ACC112 (cell line): ENCODE results near the gene UGGT1.
"Not testable (repeated sequence)": the region's sequence is repeated elsewhere in the genome, so short reads cannot be mapped to it uniquely, and the experiment has no call there.

Experiments
- H2AFZ ChIP-seq: fragments of 200-600 bp; sonication (generic); one replicate; pipeline ENCODE4 v1.6.0; 2017; ENCODE audit warnings: antibody characterized with exemption, low read length; ENCODE audit not compliant: unreplicated experiment
- H3K27ac ChIP-seq: fragments of 200-600 bp; sonication (generic); 2 replicates; pipeline ENCODE4 v1.5.1; 2014; ENCODE audit warnings: low read depth, mild to moderate bottlenecking, antibody characterized with exemption, low read length, moderate library complexity
- H3K27me3 ChIP-seq: fragments of 200-600 bp; sonication (generic); 2 replicates; pipeline ENCODE4 v1.6.1; 2014; ENCODE audit warnings: mild to moderate bottlenecking, antibody characterized with exemption, low read length, moderate library complexity, mixed read lengths; ENCODE audit not compliant: insufficient read depth
- H3K36me3 ChIP-seq: fragments of 200-600 bp; sonication (generic); 2 replicates; pipeline ENCODE4 v1.6.1; 2016; ENCODE audit warnings: mild to moderate bottlenecking, antibody characterized with exemption, low read length, moderate library complexity, mixed read lengths; ENCODE audit not compliant: insufficient read depth
- H3K4me1 ChIP-seq: fragments of 200-600 bp; sonication (generic); one replicate; pipeline ENCODE4 v1.6.1; 2016; ENCODE audit warnings: low read length, mixed read lengths; ENCODE audit not compliant: insufficient read depth, unreplicated experiment, control insufficient read depth
- H3K4me3 ChIP-seq: fragments of 200-600 bp; sonication (generic); 2 replicates; pipeline ENCODE4 v1.5.1; 2014; ENCODE audit warnings: mild to moderate bottlenecking, low read depth, low read length
- H3K79me2 ChIP-seq: fragments of 200-600 bp; sonication (generic); one replicate; pipeline ENCODE4 v1.6.0; 2016; ENCODE audit warnings: low read length; ENCODE audit not compliant: control insufficient read depth, unreplicated experiment, insufficient read depth

UGGT1 gene

GRCh38 chr2:128196471-128196931 is 105.5 kb downstream of the UGGT1 start:
- H3K36me3 ChIP-seq = peaks cover 7% of the 10 kb centered on the region; the same call in 1 of the 2 replicates
- no peak overlapping the region for H3K4me3 ChIP-seq
- H3K27me3 ChIP-seq = no peaks in the 10 kb centered on the region
- no peak overlapping the region for H3K27ac ChIP-seq
- no peaks in the 10 kb centered on the region for H3K4me1 ChIP-seq
- no peaks in the 10 kb centered on the region for H3K79me2 ChIP-seq
- no peak overlapping the region for H2AFZ ChIP-seq

- Histone ChIP-seq H3K27me3 (no peaks in the 10 kb centered on the region), H3K4me1 (no peaks in the 10 kb centered on the region), H3K27ac (no peak overlapping the region), H3K79me2 (no peaks in the 10 kb centered on the region), H3K4me3 (no peak overlapping the region), H2AFZ (no peak overlapping the region), H3K36me3 (peaks cover 7% of the 10 kb centered on the region; the same call in 1 of the 2 replicates)
Observed at GRCh38 chr2:128197059-128197458, 106.1 kb downstream of the UGGT1 start.

- Histone ChIP-seq H3K4me1 (peaks cover 4% of the 10 kb centered on the region), H3K4me3 (no peak overlapping the region), H3K27me3 (no peaks in the 10 kb centered on the region), H3K79me2 (no peaks in the 10 kb centered on the region), H2AFZ (no peak overlapping the region), H3K36me3 (0 out of 2 replicates have a peak, but pooled peaks cover 3% of the 10 kb centered on the region), H3K27ac (no peak overlapping the region)
Observed at GRCh38 chr2:128198656-128199055, 107.7 kb downstream of the UGGT1 start.

- H3K36me3 ChIP-seq = 0 out of 2 replicates have a peak, but pooled peaks cover 3% of the 10 kb centered on the region
- H3K4me1 ChIP-seq = peaks cover 4% of the 10 kb centered on the region
- no peak overlapping the region for H2AFZ ChIP-seq
- H3K4me3 ChIP-seq = no peak overlapping the region
- no peaks in the 10 kb centered on the region for H3K27me3 ChIP-seq
- no peak overlapping the region for H3K27ac ChIP-seq
- no peaks in the 10 kb centered on the region for H3K79me2 ChIP-seq
Observed at GRCh38 chr2:128199141-128199540, 108.1 kb downstream of the UGGT1 start.

- H3K4me1 ChIP-seq = peaks cover 4% of the 10 kb centered on the region
- no peaks in the 10 kb centered on the region for H3K36me3 ChIP-seq
- H2AFZ ChIP-seq = no peak overlapping the region
- no peaks in the 10 kb centered on the region for H3K79me2 ChIP-seq
- no peak overlapping the region for H3K27ac ChIP-seq
- H3K4me3 ChIP-seq = no peak overlapping the region
- no peaks in the 10 kb centered on the region for H3K27me3 ChIP-seq
Observed at GRCh38 chr2:128202791-128203190, 111.8 kb downstream of the UGGT1 start.

- Histone ChIP-seq H3K79me2 (no peaks in the 10 kb centered on the region), H3K27ac (no peak overlapping the region), H2AFZ (no peak overlapping the region), H3K27me3 (no peaks in the 10 kb centered on the region), H3K4me1 (peaks cover 4% of the 10 kb centered on the region), H3K36me3 (no peaks in the 10 kb centered on the region), H3K4me3 (no peak overlapping the region)
Observed at GRCh38 chr2:128206245-128206644, 115.2 kb downstream of the UGGT1 start.

- no peak overlapping the region for H3K4me3 ChIP-seq
- no peak overlapping the region for H2AFZ ChIP-seq
Observed at GRCh38 chr2:128208023-128208422, 117.0 kb downstream of the UGGT1 start.

GRCh38 chr2:128208631-128209324 is 117.8 kb downstream of the UGGT1 start:
- H3K4me3 ChIP-seq, H3K36me3 ChIP-seq, H3K4me1 ChIP-seq, H3K79me2 ChIP-seq, H3K27me3 ChIP-seq, H2AFZ ChIP-seq, H3K27ac ChIP-seq: not testable (repeated sequence)

More at GRCh38 chr2:128208023-128208422, 117.0 kb downstream of the UGGT1 start:
- H3K27me3 ChIP-seq = no peaks in the 10 kb centered on the region
- H3K27ac ChIP-seq = no peak overlapping the region
- H3K4me1 ChIP-seq = no peaks in the 10 kb centered on the region
- no peaks in the 10 kb centered on the region for H3K79me2 ChIP-seq
- H3K36me3 ChIP-seq = no peaks in the 10 kb centered on the region

- H3K36me3 ChIP-seq = no peaks in the 10 kb centered on the region
- H3K4me1 ChIP-seq = no peaks in the 10 kb centered on the region
- no peak overlapping the region for H2AFZ ChIP-seq
- H3K27me3 ChIP-seq = no peaks in the 10 kb centered on the region
- H3K4me3 ChIP-seq = no peak overlapping the region
- no peak overlapping the region for H3K27ac ChIP-seq
- H3K79me2 ChIP-seq = no peaks in the 10 kb centered on the region
Observed at GRCh38 chr2:128214251-128214650, 123.3 kb downstream of the UGGT1 start.

- no peaks in the 10 kb centered on the region for H3K27me3 ChIP-seq
- no peaks in the 10 kb centered on the region for H3K79me2 ChIP-seq
Observed at GRCh38 chr2:128214866-128215460, 124.0 kb downstream of the UGGT1 start.

More at GRCh38 chr2:128214866-128215460, 124.0 kb downstream of the UGGT1 start:
- Histone ChIP-seq H3K27ac (no peak overlapping the region), H3K4me1 (no peaks in the 10 kb centered on the region), H3K36me3 (no peaks in the 10 kb centered on the region), H2AFZ (no peak overlapping the region), H3K4me3 (no peak overlapping the region)
